Uterus (tissue), 2 donors: Measurements from ENCODE around the gene RABEP2.

Source experiments
- POLR2A ChIP-seq, 2 donors: fragments of 450-650 bp; IDR thresholded peaks; one replicate each; pipeline ENCODE4 v1.6.1; 2016; ENCODE audit warnings: antibody characterized with exemption in 2 of 2, mild to moderate bottlenecking in 1 of 2, moderate library complexity in 1 of 2
- TF ChIP-seq, protein P1 (sequence below), 4 experiments: fragments of 200-600 bp in 2 of 4; fragments of 450-650 bp in 2 of 4; sonication (generic) in 2 of 4; IDR thresholded peaks; one replicate each; pipeline ENCODE4 v1.5.1; 2016 to 2019; ENCODE audit warnings: antibody characterized with exemption in 4 of 4, mild to moderate bottlenecking in 2 of 4, moderate library complexity in 1 of 4

DNA sequence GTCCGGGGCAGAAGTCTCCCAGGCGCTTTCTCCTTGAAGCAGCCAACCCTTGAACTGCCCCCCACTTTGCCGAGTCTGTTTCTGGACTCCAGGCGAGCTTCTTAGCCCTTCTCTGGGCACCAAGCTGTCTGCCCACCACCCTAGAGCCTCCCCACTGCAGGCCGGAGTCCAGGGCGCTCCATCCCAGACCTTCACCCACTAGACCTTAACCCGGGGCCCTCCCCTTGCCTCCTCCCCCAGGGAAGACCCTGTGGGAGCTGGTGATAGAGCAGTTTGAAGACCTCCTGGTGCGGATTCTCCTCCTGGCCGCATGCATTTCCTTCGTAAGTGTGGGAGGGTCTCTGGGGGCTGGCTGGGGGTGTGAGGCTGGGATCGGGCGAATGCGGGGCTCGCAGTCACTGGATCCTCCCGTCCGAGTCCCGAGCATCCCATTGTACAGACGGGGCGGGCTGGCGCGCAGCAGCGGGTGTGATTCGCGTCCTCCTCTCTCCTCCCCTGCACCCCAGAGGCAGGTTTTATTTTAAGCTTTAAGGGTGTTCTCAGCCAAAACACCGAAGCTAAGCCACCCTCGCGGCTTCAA lies 45.7 kb downstream of the RABEP2 start:
- no peak for TF ChIP-seq POLR2A (IDR thresholded peaks at IDR 0.05)
- TF ChIP-seq, protein P1, sequence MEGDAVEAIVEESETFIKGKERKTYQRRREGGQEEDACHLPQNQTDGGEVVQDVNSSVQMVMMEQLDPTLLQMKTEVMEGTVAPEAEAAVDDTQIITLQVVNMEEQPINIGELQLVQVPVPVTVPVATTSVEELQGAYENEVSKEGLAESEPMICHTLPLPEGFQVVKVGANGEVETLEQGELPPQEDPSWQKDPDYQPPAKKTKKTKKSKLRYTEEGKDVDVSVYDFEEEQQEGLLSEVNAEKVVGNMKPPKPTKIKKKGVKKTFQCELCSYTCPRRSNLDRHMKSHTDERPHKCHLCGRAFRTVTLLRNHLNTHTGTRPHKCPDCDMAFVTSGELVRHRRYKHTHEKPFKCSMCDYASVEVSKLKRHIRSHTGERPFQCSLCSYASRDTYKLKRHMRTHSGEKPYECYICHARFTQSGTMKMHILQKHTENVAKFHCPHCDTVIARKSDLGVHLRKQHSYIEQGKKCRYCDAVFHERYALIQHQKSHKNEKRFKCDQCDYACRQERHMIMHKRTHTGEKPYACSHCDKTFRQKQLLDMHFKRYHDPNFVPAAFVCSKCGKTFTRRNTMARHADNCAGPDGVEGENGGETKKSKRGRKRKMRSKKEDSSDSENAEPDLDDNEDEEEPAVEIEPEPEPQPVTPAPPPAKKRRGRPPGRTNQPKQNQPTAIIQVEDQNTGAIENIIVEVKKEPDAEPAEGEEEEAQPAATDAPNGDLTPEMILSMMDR (IDR thresholded peaks at IDR 0.05) = no peak
